Central memory CD4-positive, alpha-beta T cell (primary cell): ENCODE data around the gene TSHR.
"Not testable (repeated sequence)": the region's sequence is repeated elsewhere in the genome, so short reads cannot be mapped to it uniquely, and the experiment has no call there.

Experiments used
- DNase-seq: peaks from one replicate; pipeline ENCODE4 v3.0.0; 2022

Gene TSHR

GRCh38 chr14:81001447-81001846 is 46.0 kb downstream of the TSHR start:
- no peak for DNase-seq

DNA sequence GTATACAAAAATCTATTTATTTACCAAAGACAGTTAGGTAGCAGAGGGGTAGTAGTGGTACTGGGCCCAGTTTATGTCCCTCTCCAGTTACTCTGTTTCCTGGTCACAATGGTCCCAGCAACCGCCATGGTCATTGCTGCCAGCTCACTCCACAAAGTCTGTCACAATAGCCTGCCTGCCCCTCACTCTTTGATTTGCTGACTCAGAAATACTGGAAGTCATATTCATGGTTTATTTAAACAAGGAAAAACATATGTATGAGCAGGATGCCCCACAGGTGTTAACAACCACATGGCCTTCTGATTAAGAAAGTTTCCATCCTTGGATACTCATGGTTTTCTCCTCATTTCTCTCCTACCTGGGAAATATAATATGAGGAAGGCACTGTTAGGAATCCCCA is 49.2 kb downstream of the TSHR start:
- no peak for DNase-seq

GRCh38 chr14:81005540-81006228 is 50.3 kb downstream of the TSHR start:
- no peak for DNase-seq

GRCh38 chr14:81006266-81006665 is 50.8 kb downstream of the TSHR start:
- no peak for DNase-seq

GRCh38 chr14:81007131-81007530 is 51.7 kb downstream of the TSHR start:
- DNase-seq, result no peak

DNA sequence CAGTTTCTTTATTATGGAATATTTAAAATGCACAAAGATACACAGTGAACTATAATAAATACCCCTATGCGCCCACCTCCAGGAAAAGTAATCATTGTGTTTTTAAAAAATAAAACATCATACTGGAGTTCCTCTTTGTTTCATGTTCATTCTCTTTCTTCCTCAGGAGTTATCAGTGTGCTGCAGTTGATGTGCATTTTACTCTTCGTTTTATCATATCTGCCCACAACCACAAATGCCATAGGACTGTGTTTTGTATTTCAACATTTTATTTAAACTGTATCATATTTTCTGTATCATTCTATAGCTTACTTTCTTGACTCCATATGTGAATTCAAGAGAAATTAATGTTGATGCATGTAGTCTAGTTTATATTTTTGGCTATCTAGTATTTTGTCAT is 53.9 kb downstream of the TSHR start:
- DNase-seq, result no peak

DNA sequence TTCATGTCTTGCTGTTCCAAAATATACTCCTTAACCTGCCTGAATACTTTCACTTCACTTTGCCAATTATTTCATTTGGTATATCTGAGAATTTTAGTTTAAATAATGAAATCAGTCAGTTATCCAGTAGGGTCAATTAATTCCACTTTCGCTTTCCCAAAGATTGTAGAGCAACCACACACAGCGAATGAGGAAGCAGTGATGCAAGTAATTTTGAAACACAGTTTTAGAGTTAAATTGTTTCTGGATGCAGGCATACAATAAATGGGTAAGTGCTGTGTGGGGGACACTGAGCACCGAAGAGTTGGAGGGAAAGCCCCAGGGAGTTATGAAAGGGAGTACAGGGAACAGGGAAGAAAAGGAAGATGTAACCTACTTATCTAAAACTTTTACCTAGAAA is 62.8 kb downstream of the TSHR start:
- no peak for DNase-seq

GRCh38 chr14:81018684-81019083 is 63.3 kb downstream of the TSHR start:
- no peak for DNase-seq

DNA sequence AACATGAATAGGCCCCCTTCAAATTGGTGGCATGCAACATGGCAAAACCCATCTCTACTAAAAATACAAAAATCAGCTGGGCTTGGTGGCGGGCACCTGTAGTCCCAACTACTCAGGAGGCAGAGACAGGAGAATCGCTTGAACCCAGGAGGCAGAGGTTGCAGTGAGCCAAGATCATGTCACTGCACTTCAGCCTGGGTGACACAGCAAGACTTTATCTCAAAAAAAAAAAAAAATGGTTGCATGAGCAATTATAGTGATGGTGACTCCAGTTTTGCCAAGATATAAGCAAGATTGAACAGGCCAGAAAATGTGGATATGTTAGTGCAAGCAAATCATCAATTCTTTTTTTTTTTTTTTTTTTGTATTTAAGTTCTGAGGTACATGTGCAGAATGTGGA is 63.7 kb downstream of the TSHR start:
- DNase-seq, result not testable (repeated sequence)

GRCh38 chr14:81023095-81023710 is 67.8 kb downstream of the TSHR start:
- DNase-seq, result no peak

- no peak for DNase-seq
Measured at GRCh38 chr14:81028461-81028860, 73.0 kb downstream of the TSHR start.

- DNase-seq, result no peak
Measured at GRCh38 chr14:81031488-81031887, 76.1 kb downstream of the TSHR start.

DNA sequence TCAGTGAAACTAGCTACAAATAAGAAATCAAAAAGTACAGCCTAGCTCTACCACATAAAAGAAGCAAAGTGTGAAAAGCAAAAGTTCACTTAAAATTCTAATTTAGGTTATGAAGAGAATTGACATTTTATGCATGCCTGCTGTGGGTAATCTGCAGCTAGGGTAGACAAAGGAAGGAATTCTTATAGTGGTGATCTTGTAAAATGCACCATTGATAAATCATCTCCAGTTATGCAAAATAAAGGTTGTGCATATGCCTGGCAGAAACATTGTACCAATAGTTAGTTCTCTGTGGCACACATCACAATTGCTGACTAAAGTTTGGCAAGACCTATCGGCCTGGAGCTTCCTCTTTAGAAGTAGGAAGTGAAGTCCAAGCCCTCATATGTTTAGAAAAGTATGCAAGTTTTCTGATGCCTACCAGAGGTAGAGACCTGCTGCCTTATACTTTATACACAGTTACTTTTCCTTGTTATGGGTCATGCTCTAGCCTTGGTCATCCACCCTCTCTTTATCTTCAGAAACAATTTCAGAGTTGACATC is 78.3 kb downstream of the TSHR start:
- no peak for DNase-seq

DNA sequence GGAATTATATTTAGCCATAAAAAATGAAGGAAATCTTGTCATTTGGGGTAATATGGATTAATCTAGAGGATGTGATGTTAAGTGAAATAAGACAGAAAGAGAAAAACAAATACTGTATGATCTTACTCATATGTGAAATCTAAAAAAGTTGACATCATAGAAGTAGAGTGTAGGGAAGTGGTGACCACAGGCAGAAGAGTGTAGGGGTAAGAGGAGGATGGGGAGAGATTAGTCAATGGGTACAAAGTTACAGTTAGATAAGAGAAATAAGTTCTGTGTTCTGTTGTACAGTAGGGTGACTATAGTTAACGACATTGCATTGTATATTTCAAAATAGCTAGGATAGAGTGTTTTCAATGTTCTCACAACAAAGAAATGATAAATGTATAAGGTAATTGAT is 87.0 kb downstream of the TSHR start:
- no peak for DNase-seq

GRCh38 chr14:81051547-81051946 is 96.1 kb downstream of the TSHR start:
- no peak for DNase-seq

GRCh38 chr14:81054057-81054456 is 98.6 kb downstream of the TSHR start:
- not testable (repeated sequence) for DNase-seq

DNA sequence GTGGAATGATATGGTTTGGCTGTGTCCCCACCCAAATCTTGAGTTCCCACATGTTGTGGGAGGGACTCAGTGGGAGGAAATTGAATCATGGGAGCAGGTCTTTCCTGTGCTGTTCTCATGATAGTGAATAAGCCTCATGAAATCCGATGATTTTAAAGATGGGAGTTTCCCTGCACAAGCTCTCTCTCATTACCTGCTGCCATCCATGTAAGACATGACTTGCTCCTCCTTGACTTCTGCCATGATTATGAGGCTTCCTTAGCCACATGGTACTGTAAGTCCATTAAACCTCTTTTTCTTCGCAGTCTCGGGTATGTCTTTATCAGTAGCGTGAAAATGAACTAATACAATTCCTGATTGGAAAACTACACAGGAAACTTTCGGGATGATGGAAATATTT is 100.5 kb downstream of the TSHR start:
- DNase-seq, result no peak

- DNase-seq, result no peak
Measured at GRCh38 chr14:81062380-81062779, 107.0 kb downstream of the TSHR start.

GRCh38 chr14:81062816-81063215 is 107.4 kb downstream of the TSHR start:
- no peak for DNase-seq

GRCh38 chr14:81066672-81067071 is 111.3 kb downstream of the TSHR start:
- no peak for DNase-seq

- DNase-seq, result no peak
Measured at GRCh38 chr14:81067156-81067555, 111.7 kb downstream of the TSHR start.

DNA sequence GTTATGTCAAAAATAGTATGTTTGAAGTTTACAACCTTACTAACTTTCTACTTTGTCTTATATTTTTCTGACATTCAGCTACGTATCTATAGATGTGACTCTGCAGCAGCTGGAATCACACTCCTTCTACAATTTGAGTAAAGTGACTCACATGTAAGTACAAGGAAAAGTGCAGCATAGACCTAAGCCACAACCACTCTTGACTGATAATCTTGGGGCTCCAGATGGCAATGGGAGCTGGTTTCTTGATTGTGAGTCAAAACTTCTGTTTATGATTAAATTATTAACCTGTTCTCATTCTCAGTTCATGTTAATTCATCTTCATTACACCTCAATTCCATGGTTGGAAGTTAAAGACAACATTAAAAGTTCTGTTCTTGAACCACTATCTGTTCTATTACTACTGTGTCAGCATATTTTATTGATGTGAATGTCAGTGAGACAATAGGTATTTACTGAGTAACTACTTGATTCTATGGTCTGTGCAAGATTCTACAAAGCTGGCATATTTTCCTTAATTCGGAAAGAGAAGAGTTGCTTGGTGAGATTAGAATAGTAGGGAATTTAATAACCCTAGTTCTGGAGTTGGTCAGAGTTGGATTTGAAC is 112.9 kb downstream of the TSHR start:
- no peak for DNase-seq

GRCh38 chr14:81070511-81070910 is 115.1 kb downstream of the TSHR start:
- DNase-seq, result no peak

- DNase-seq, result no peak
Measured at GRCh38 chr14:81085596-81085995, 130.2 kb downstream of the TSHR start.
